PC-9 (cell line): ENCODE data around the gene IFT20. TPM values are rescaled to one million over a fixed set of nuclear protein-coding genes. Genes with fewer than 3 reads are reported as not detected.

Source experiments
- BruUV-seq: library from RNA; stranded (reverse); fragments of 400-500 nt; replicated peaks from 2 replicates; lab custom pipeline; 2021; lab: Mats Ljungman, UMichigan
- CTCF ChIA-PET: fragments of 300-600 bp; sonication (Branson Sonifier 250); formaldehyde crosslinking; loops from one replicate; lab custom pipeline; 2022; ENCODE audit warnings: antibody characterized with exemption; lab: Charles Lee
- POLR2A ChIA-PET: fragments of 300-600 bp; sonication (Branson Sonifier 250); formaldehyde crosslinking; loops from one replicate; lab custom pipeline; 2022; ENCODE audit warnings: antibody characterized with exemption; ENCODE audit not compliant: unreplicated experiment; lab: Charles Lee
- DNase-seq, 2 experiments: peaks; one replicate each; pipeline versions ENCODE4 v3.0.0 to v3.0.0-alpha.2; 2015 to 2022; ENCODE audit warnings: mixed read lengths in 1 of 2
- H2AFZ ChIP-seq: fragments of 200-600 bp; sonication (generic); 2 replicates; pipeline ENCODE4 v1.8.1; 2017; ENCODE audit warnings: antibody characterized with exemption
- H3F3A ChIP-seq: fragments of 200-600 bp; sonication (generic); 2 replicates; pipeline ENCODE4 v1.8.1; 2017; ENCODE audit warnings: antibody characterized with exemption, mild to moderate bottlenecking, low read depth; ENCODE audit not compliant: insufficient read depth
- H3K27ac ChIP-seq: fragments of 200-600 bp; sonication (generic); 2 replicates; pipeline ENCODE4 v1.6.1; 2016; ENCODE audit warnings: mixed run types
- H3K27me3 ChIP-seq: fragments of 200-600 bp; sonication (generic); 2 replicates; pipeline ENCODE4 v1.6.1; 2016; ENCODE audit warnings: low read depth, mixed run types; ENCODE audit not compliant: insufficient read depth
- H3K36me3 ChIP-seq: fragments of 200-600 bp; sonication (generic); 2 replicates; pipeline ENCODE4 v1.6.1; 2016; ENCODE audit warnings: low read depth, mixed run types
- H3K4me1 ChIP-seq: fragments of 200-600 bp; sonication (generic); replicated peaks from 2 replicates; pipeline ENCODE4 v1.6.1; 2016; ENCODE audit warnings: mixed run types; ENCODE audit not compliant: insufficient read depth
- H3K4me2 ChIP-seq: fragments of 200-600 bp; sonication (generic); 2 replicates; pipeline ENCODE4 v1.6.1; 2017; ENCODE audit warnings: mixed run types
- H3K4me3 ChIP-seq: fragments of 200-600 bp; sonication (generic); 2 replicates; pipeline ENCODE4 v1.6.1; 2016; ENCODE audit warnings: mixed run types
- H3K79me2 ChIP-seq: fragments of 200-600 bp; sonication (generic); 2 replicates; pipeline ENCODE4 v1.6.1; 2017; ENCODE audit warnings: low read depth, mixed run types
- H3K9me2 ChIP-seq: fragments of 200-600 bp; sonication (generic); 2 replicates; pipeline ENCODE4 v1.8.1; 2017; ENCODE audit warnings: mild to moderate bottlenecking; ENCODE audit not compliant: insufficient read depth
- H3K9me3 ChIP-seq: fragments of 200-600 bp; sonication (generic); 2 replicates; pipeline ENCODE4 v1.8.1; 2016; ENCODE audit warnings: low read depth; ENCODE audit not compliant: insufficient read depth
- H4K20me1 ChIP-seq: fragments of 200-600 bp; sonication (generic); 2 replicates; pipeline ENCODE4 v1.8.1; 2017; ENCODE audit not compliant: insufficient read depth
- CTCF ChIP-seq: fragments of 200-600 bp; sonication (generic); conservative IDR thresholded peaks from 2 replicates; pipeline ENCODE4 v1.6.1; 2017; ENCODE audit warnings: mixed run types, antibody characterized with exemption, mild to moderate bottlenecking, moderate library complexity
- EZH2 ChIP-seq: fragments of 200-600 bp; sonication (generic); IDR thresholded peaks from 2 replicates; pipeline ENCODE4 v1.8.0; 2017; ENCODE audit warnings: antibody characterized with exemption, low read depth
- intact Hi-C: fragments of 100-400 bp; cut with micrococcal nuclease; formaldehyde crosslinking; loops from one replicate; pipeline ENCODE4 v1.10.0; 2022; ENCODE audit not compliant: unreplicated experiment
- total RNA-seq: library from RNA; stranded (reverse); gene quantifications from 2 replicates; pipeline ENCODE4 v1.2.3, GENCODE V29; 2021

The IFT20 gene
- total RNA-seq, 1 experiment from 2014 or later = 42.3 TPM

- ChIA-PET CTCF (no interaction called here), POLR2A (no interaction called here)
- Histone ChIP-seq H3K79me2 (no peaks in the 10 kb centered on the region), H3K4me2 (no peak overlapping the region), H3K4me3 (no peak overlapping the region), H3F3A (peaks cover 44% of the 10 kb centered on the region), H3K27me3 (no peaks in the 10 kb centered on the region), H3K9me3 (no peaks in the 10 kb centered on the region), H4K20me1 (peaks cover 3% of the 10 kb centered on the region; the same call in 1 of the 2 replicates), H3K4me1 (peaks cover 26% of the 10 kb centered on the region), H2AFZ (no peak overlapping the region), H3K9me2 (no peaks in the 10 kb centered on the region), H3K36me3 (peaks cover 24% of the 10 kb centered on the region), H3K27ac (no peak overlapping the region)
- BruUV-seq = no TSS peak
- no peak for TF ChIP-seq EZH2
- TF ChIP-seq CTCF = no peak
- DNase-seq = no peak
- intact Hi-C loops = no loop called here
Observed at GRCh38 chr17:28344011-28344410, 8.7 kb upstream of the IFT20 start.

- ChIA-PET POLR2A (no interaction called here), CTCF (no interaction called here)
- Histone ChIP-seq H3K4me1 (peaks cover 26% of the 10 kb centered on the region), H3K27me3 (no peaks in the 10 kb centered on the region), H3K9me3 (no peaks in the 10 kb centered on the region), H3K4me2 (no peak overlapping the region), H2AFZ (no peak overlapping the region), H3K4me3 (no peak overlapping the region), H3F3A (peaks cover 39% of the 10 kb centered on the region), H3K36me3 (peaks cover 24% of the 10 kb centered on the region), H4K20me1 (peaks cover 6% of the 10 kb centered on the region), H3K27ac (no peak overlapping the region), H3K9me2 (no peaks in the 10 kb centered on the region), H3K79me2 (peaks cover 2% of the 10 kb centered on the region; the same call in 1 of the 2 replicates)
- no TSS peak for BruUV-seq
- no peak for DNase-seq
- TF ChIP-seq EZH2 = no peak
- TF ChIP-seq CTCF = no peak
- intact Hi-C loops = no loop called here
Observed at GRCh38 chr17:28343491-28343932, 8.2 kb upstream of the IFT20 start.

- no peak for DNase-seq
- H3K36me3 ChIP-seq = peaks cover 28% of the 10 kb centered on the region
- peaks cover 13% of the 10 kb centered on the region for H4K20me1 ChIP-seq
- no peak overlapping the region for H3K27ac ChIP-seq
- peaks cover 14% of the 10 kb centered on the region for H3K79me2 ChIP-seq
- POLR2A ChIA-PET = no interaction called here
- no peak for TF ChIP-seq CTCF
- no peak for TF ChIP-seq EZH2
- intact Hi-C loops = no loop called here
- peaks cover 20% of the 10 kb centered on the region for H3K4me1 ChIP-seq
- no peaks in the 10 kb centered on the region for H3K27me3 ChIP-seq
- CTCF ChIA-PET = no interaction called here
- H3K9me2 ChIP-seq = no peaks in the 10 kb centered on the region
- no TSS peak for BruUV-seq
- H2AFZ ChIP-seq = no peak overlapping the region
- H3K9me3 ChIP-seq = no peaks in the 10 kb centered on the region
- no peak overlapping the region for H3K4me2 ChIP-seq
- H3K4me3 ChIP-seq = no peak overlapping the region
- H3F3A ChIP-seq = peaks cover 27% of the 10 kb centered on the region
Observed at GRCh38 chr17:28342313-28342712, 7.0 kb upstream of the IFT20 start.
